ENCODE data around the gene CCDC6.

DNA sequence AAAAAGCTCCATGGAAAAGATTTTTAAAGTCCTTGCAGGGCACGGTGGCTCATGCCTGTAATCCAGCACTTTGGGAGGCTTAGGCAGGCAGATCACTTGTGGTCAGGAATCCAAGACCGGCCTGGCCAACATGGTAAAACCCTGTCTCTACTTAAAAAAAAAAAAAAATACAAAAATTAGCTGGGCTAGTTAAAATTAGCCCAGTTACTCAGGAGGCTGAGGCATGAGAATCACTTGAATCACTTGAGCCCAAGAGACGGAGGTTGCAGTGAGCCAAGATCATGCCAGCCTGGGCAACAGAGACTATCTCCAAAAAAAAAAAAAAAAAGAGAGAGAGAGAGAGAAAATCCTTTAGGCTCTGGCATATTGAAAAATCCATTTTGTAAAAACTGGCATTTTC, 61.9 kb downstream of the CCDC6 start:
- TF ChIP-seq ZNF133 (tag by site-specific recombination; IDR thresholded peaks at IDR 0.05) (no peak), ZNF416 (tag by site-specific recombination; IDR thresholded peaks at IDR 0.05) (no peak), HOXC10 (CRISPR knock-in tag; IDR thresholded peaks at IDR 0.05) (no peak), ZNF311 (tag by site-specific recombination; IDR thresholded peaks at IDR 0.05; ENCODE audit: borderline replicate concordance) (no peak), ZNF174 (tag by site-specific recombination; IDR thresholded peaks at IDR 0.05) (no peak), SALL2 (tag by site-specific recombination; IDR thresholded peaks at IDR 0.05; ENCODE audit: borderline replicate concordance) (no peak), ZNF529 (tag by site-specific recombination; IDR thresholded peaks at IDR 0.05; ENCODE audit: insufficient replicate concordance) (no peak), KLF9 (tag by site-specific recombination; IDR thresholded peaks at IDR 0.05; ENCODE audit: low read depth) (no peak), ZNF600 (tag by site-specific recombination; IDR thresholded peaks at IDR 0.05) (no peak), ZBTB8A (tag by site-specific recombination; IDR thresholded peaks at IDR 0.05) (no peak), ZNF426 (tag by site-specific recombination; IDR thresholded peaks at IDR 0.05) (no peak), KLF10 (tag by site-specific recombination; IDR thresholded peaks at IDR 0.05) (no peak)
- TF ChIP-seq, protein P1, sequence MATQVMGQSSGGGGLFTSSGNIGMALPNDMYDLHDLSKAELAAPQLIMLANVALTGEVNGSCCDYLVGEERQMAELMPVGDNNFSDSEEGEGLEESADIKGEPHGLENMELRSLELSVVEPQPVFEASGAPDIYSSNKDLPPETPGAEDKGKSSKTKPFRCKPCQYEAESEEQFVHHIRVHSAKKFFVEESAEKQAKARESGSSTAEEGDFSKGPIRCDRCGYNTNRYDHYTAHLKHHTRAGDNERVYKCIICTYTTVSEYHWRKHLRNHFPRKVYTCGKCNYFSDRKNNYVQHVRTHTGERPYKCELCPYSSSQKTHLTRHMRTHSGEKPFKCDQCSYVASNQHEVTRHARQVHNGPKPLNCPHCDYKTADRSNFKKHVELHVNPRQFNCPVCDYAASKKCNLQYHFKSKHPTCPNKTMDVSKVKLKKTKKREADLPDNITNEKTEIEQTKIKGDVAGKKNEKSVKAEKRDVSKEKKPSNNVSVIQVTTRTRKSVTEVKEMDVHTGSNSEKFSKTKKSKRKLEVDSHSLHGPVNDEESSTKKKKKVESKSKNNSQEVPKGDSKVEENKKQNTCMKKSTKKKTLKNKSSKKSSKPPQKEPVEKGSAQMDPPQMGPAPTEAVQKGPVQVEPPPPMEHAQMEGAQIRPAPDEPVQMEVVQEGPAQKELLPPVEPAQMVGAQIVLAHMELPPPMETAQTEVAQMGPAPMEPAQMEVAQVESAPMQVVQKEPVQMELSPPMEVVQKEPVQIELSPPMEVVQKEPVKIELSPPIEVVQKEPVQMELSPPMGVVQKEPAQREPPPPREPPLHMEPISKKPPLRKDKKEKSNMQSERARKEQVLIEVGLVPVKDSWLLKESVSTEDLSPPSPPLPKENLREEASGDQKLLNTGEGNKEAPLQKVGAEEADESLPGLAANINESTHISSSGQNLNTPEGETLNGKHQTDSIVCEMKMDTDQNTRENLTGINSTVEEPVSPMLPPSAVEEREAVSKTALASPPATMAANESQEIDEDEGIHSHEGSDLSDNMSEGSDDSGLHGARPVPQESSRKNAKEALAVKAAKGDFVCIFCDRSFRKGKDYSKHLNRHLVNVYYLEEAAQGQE (tag by site-specific recombination; IDR thresholded peaks at IDR 0.05): no peak
- TF ChIP-seq, protein P2, sequence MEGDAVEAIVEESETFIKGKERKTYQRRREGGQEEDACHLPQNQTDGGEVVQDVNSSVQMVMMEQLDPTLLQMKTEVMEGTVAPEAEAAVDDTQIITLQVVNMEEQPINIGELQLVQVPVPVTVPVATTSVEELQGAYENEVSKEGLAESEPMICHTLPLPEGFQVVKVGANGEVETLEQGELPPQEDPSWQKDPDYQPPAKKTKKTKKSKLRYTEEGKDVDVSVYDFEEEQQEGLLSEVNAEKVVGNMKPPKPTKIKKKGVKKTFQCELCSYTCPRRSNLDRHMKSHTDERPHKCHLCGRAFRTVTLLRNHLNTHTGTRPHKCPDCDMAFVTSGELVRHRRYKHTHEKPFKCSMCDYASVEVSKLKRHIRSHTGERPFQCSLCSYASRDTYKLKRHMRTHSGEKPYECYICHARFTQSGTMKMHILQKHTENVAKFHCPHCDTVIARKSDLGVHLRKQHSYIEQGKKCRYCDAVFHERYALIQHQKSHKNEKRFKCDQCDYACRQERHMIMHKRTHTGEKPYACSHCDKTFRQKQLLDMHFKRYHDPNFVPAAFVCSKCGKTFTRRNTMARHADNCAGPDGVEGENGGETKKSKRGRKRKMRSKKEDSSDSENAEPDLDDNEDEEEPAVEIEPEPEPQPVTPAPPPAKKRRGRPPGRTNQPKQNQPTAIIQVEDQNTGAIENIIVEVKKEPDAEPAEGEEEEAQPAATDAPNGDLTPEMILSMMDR (tag by site-specific recombination; IDR thresholded peaks at IDR 0.05): no peak
